Measurements from ENCODE around the gene PIM3. TPM values are rescaled to one million over a fixed set of nuclear protein-coding genes. Genes with fewer than 3 reads are reported as not detected.

PIM3 gene
- total and polyA plus RNA-seq, 4 experiments from 2014 or later: 48.1 to 62.3 (median 54.2) TPM

DNA sequence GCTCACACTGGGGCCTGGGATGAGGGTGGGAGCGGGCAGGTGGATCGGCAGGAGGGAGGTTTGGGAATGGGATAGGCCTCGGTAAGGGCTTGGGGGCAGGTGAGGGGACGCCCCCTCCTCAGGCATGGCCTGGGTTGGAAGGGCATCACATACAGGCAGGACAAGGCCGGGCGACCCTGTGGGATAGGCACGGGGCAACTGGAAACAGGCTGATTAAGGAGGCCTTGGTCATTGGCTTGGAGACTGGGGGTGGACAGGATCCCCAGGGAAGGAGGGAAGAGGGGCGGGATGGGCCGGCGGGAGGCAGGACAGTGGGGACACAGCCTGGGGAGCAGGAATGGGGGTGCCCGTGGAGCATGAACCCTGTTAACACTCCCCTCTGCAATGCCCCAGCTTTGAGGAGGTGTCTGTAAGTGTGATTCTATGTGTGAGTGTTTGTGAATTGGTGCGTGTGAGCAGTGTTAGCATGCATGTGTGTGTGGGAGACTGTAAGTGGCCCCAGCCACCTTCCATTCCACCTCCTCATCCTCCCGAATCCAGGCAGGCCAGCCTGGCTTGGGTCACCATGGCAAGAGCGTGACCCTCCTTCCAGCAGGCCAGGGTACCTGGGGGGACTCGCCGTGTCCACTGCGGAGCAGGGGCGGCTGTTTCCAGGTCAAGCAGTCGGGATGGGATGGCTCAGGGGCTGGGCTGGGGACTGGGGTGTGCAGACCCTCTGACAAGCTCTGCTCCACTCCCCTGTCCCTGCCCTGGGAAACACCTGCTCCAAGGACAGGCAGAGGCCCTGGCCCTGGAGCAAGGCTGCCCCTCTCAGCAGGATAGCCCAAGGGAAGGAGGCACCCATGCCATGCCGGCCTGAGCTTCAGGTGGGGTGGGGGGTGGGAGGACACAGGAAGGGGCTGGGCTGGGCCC lies 3.4 kb upstream of the PIM3 start:
- ChIA-PET CTCF (ENCODE audit: partially characterized antibody) (no interaction called here), POLR2A (ENCODE audit: partially characterized antibody) (interaction anchor here (2.1 to 4.4 kb wide), 2 partner anchors 10 to 20 kb away, joined by 8 to 23 read pairs; no protein-coding TSS in a partner anchor)
- intact Hi-C loops (cut with micrococcal nuclease): no loop called here

DNA sequence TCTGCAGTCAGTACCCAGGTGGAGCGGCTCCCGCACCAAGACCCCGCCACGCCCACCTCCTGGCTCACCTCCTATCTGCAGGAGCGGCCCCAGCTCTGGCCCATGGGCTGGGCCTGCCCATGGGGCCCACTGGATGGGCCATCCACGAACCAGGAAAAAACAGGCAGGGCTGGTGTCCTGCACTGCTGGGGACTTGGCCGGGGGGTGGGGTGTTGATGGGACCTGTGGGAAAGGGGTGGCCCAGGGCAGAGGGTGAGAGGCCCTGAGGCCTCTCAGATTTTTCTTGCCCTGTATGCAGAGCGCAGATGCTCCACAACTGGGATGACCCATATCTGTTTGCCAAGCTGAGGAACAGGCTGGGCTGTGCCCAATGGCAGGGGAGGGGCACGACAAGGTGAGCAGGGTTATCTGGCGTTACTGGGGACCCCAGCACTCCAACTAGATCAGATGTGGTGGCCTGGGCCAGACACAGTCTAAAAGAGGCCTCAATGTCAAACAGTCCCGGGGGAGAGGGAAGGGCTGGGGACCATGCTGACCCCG lies 2.7 kb upstream of the PIM3 start:
- no peaks in the 10 kb centered on the region for H3K9me3 ChIP-seq (ENCODE audit: control insufficient read depth in 1 of 2, low read length in 2 of 2)
- peak overlapping the region in 5 of 7 donors; percentile 14 to 90 (median 50) for H3K27ac Mint-ChIP-seq
- peaks cover 0 to 20% (median 9%) of the 10 kb centered on the region in 4 donors for H3K4me1 Mint-ChIP-seq
- peaks cover 0 to 8% (median 0%) of the 10 kb centered on the region in 8 donors for H3K9me3 Mint-ChIP-seq
- peak overlapping the region in 3 of 8 donors; percentile 1 to 36 (median 31) for H3K4me3 Mint-ChIP-seq
- H3K36me3 Mint-ChIP-seq: peaks cover 0 to 12% of the 10 kb centered on the region in 2 donors
- ChIA-PET POLR2A (ENCODE audit: partially characterized antibody) (interaction anchor here (2.1 to 4.4 kb wide), 2 partner anchors 11 to 21 kb away, joined by 8 to 23 read pairs; no protein-coding TSS in a partner anchor), CTCF (ENCODE audit: partially characterized antibody) (no interaction called here)
- H3K4me1 ChIP-seq (ENCODE audit: insufficient read depth, low read length): peaks cover 16% of the 10 kb centered on the region
- H3K27ac ChIP-seq (ENCODE audit: low read depth, low read length): no peak overlapping the region
- peaks cover 0 to 3% of the 10 kb centered on the region in 2 donors for H3K27me3 Mint-ChIP-seq
- peaks cover 5% of the 10 kb centered on the region for H3K36me3 ChIP-seq (ENCODE audit: insufficient read depth, low read length)
- DNase-seq: peak in 1 of 5 donors; percentile 32
- intact Hi-C loops (cut with micrococcal nuclease): no loop called here
- no peak overlapping the region for H3K4me3 ChIP-seq (ENCODE audit: low read length in 2 of 2)
- H3K27me3 ChIP-seq (ENCODE audit: insufficient read depth, low read length): no peaks in the 10 kb centered on the region

More for the DNA sequence above, 3.4 kb upstream of the PIM3 start:
- peaks cover 0 to 8% (median 0%) of the 10 kb centered on the region in 8 donors for H3K9me3 Mint-ChIP-seq
- H3K36me3 Mint-ChIP-seq: peaks cover 0 to 9% of the 10 kb centered on the region in 2 donors
- peaks cover 0 to 3% of the 10 kb centered on the region in 2 donors for H3K27me3 Mint-ChIP-seq
- no peaks in the 10 kb centered on the region for H3K27me3 ChIP-seq (ENCODE audit: insufficient read depth, low read length)
- peaks cover 0 to 16% (median 7%) of the 10 kb centered on the region in 4 donors for H3K4me1 Mint-ChIP-seq
- peak overlapping the region in 3 of 7 donors; percentile 29 to 72 (median 41) for H3K27ac Mint-ChIP-seq
- H3K27ac ChIP-seq (ENCODE audit: low read depth, low read length): no peak overlapping the region
- peak in 1 of 5 donors; percentile 30 for DNase-seq
- H3K4me1 ChIP-seq (ENCODE audit: insufficient read depth, low read length): peaks cover 10% of the 10 kb centered on the region
- no peak overlapping the region for H3K4me3 ChIP-seq (ENCODE audit: low read length in 2 of 2)
- no peak overlapping the region for H3K4me3 Mint-ChIP-seq
- H3K36me3 ChIP-seq (ENCODE audit: insufficient read depth, low read length): no peaks in the 10 kb centered on the region
- H3K9me3 ChIP-seq (ENCODE audit: control insufficient read depth in 1 of 2, low read length in 2 of 2): no peaks in the 10 kb centered on the region

DNA sequence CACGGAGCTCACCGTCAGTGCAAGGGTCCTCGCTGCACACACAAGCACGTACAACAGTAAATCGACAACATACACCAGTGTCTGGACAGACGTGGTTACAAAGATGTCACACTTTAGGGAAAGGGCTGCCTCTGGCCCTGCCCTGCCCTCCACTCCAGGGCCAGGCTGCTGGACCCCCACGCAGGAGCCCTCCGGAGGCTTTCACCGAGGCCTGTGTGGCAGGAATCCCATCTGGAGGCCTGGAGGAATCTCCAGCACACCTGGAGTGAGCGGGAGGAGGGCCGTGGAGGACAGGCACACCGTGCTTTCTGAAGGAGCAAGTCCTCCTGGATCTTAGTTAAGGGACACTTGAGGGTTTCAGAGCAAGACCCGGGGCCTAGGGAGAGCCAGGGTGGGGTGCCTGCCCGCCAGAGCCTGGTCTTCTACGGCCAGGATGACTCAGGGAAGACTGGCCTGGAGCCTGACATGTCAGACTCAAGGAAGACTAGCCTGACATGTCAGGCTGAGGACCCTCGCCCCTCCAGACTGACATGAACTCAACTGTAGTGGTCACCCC lies 2.1 kb upstream of the PIM3 start:
- no peaks in the 10 kb centered on the region for H3K27me3 ChIP-seq (ENCODE audit: insufficient read depth, low read length)
- Mint-ChIP-seq H3K27ac (peak overlapping the region; percentile 14 to 93 (median 61)), H3K4me3 (peak overlapping the region in 2 of 8 donors; percentile 62 to 82), H3K9me3 (peaks cover 0 to 8% (median 0%) of the 10 kb centered on the region in 8 donors), H3K27me3 (peaks cover 0 to 3% of the 10 kb centered on the region in 2 donors), H3K36me3 (peaks cover under 1 to 15% of the 10 kb centered on the region in 2 donors), H3K4me1 (peaks cover 0 to 26% (median 12%) of the 10 kb centered on the region in 4 donors)
- H3K36me3 ChIP-seq (ENCODE audit: insufficient read depth, low read length): peaks cover 11% of the 10 kb centered on the region
- no peak overlapping the region for H3K4me3 ChIP-seq (ENCODE audit: low read length in 2 of 2)
- ChIA-PET CTCF (ENCODE audit: partially characterized antibody) (interaction anchor here (1.0 kb wide), 1 partner anchor 22 kb away, joined by 3 read pairs; no protein-coding TSS in a partner anchor), POLR2A (ENCODE audit: partially characterized antibody) (interaction anchor here (2.1 to 5.7 kb wide), 4 partner anchors 12 to 26 kb away, joined by 8 to 90 read pairs (median 38); no protein-coding TSS in a partner anchor)
- intact Hi-C loops (cut with micrococcal nuclease): no loop called here
- peaks cover 21% of the 10 kb centered on the region for H3K4me1 ChIP-seq (ENCODE audit: insufficient read depth, low read length)
- no peak for DNase-seq
- H3K9me3 ChIP-seq (ENCODE audit: control insufficient read depth in 1 of 2, low read length in 2 of 2): no peaks in the 10 kb centered on the region
- no peak overlapping the region for H3K27ac ChIP-seq (ENCODE audit: low read depth, low read length)

DNA sequence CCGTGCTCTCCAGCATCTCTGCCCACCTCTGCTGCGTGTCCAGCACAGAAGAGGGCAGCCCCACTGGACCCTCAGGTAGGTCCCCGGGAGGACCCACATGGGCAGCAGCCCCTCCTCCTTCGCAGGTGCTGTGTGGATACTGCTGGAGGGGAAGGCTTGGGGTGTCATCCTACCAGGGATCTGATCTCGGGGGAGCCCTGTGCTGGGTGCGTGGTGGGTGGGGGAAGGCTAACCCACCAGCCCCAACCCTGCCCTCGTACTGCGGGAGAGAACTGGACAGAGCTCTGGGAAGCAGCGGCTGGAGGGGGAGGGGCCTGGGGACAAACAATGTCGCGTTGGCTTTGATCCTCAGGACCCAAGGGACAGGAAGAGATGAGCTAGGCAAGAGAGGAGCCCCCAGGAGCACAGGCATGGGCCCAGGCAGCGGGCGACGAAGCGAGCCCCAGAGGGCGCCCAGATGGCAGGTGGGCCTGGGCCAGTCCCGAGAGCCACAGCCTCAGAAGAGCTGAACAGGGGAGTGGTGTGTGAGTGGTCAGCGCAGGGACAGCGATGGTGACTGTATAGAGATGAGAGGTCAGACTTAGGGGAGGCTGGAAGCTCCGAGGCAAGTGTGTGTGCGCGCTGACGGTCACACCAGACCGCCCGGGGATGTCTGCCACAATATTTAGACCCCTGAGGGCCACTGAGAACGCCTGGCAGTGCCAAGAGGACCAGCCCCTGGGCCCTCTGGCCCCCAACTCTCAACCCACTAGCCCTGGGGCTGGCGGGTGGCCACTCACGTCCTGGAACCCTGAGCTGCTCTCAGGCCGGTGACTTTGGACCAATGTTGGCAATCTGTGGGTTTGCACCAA lies 1.4 kb upstream of the PIM3 start:
- peak overlapping the region in 1 of 2 donors; percentile 66 for H3K4me3 ChIP-seq (ENCODE audit: low read length in 2 of 2)
- CTCF ChIA-PET (ENCODE audit: partially characterized antibody): interaction anchor here (0.8 to 1.0 kb wide), 2 partner anchors 23 to 153 kb away, joined by 3 read pairs; no protein-coding TSS in a partner anchor
- peaks cover 16% of the 10 kb centered on the region for H3K36me3 ChIP-seq (ENCODE audit: insufficient read depth, low read length)
- no peaks in the 10 kb centered on the region for H3K9me3 ChIP-seq (ENCODE audit: control insufficient read depth in 1 of 2, low read length in 2 of 2)
- Mint-ChIP-seq H3K27me3 (peaks cover 0 to 3% of the 10 kb centered on the region in 2 donors), H3K4me1 (peaks cover 4 to 33% (median 17%) of the 10 kb centered on the region in 4 donors), H3K27ac (peak overlapping the region; percentile 61 to 93 (median 88)), H3K4me3 (peak overlapping the region; percentile 68 to 82 (median 77)), H3K36me3 (peaks cover 6 to 23% of the 10 kb centered on the region in 2 donors), H3K9me3 (peaks cover 0 to 8% (median 0%) of the 10 kb centered on the region in 8 donors)
- DNase-seq: peak in 1 of 5 donors; percentile 48
- no peaks in the 10 kb centered on the region for H3K27me3 ChIP-seq (ENCODE audit: insufficient read depth, low read length)
- POLR2A ChIA-PET (ENCODE audit: partially characterized antibody): interaction anchor here (1.0 to 5.7 kb wide), 8 partner anchors 7 to 59 kb away, joined by 3 to 90 read pairs (median 25); no protein-coding TSS in a partner anchor
- intact Hi-C loops (cut with micrococcal nuclease): no loop called here
- peak overlapping the region; percentile 98 for H3K27ac ChIP-seq (ENCODE audit: low read depth, low read length)
- peaks cover 28% of the 10 kb centered on the region for H3K4me1 ChIP-seq (ENCODE audit: insufficient read depth, low read length)

DNA sequence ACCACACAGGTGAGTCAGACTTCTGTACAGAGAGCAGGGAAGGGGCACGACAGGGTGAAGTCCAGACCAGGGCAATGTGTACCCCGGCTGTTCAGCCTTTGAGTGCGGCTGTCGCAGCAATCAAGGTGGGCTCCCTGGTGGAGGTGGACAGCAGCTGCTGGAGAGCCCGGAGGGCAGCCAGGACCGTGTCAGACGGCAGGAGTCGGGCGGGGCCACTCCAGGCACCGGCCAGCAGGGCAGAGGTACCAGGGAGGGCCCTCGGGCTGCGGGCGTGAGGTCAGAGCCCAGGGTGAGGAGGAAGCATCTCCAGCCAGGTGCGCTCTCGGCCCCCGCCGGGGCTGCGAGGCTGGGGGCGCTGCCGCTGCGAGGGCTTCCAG lies 802 bp upstream of the PIM3 start:
- peaks cover 0 to 3% of the 10 kb centered on the region in 2 donors for H3K27me3 Mint-ChIP-seq
- H3K9me3 Mint-ChIP-seq: peaks cover 0 to 8% (median 0%) of the 10 kb centered on the region in 8 donors
- peak in 1 of 5 donors; percentile 67 for DNase-seq
- peaks cover 4 to 39% (median 17%) of the 10 kb centered on the region in 4 donors for H3K4me1 Mint-ChIP-seq
- intact Hi-C loops (cut with micrococcal nuclease): loop anchor here (1.0 to 5.0 kb wide), 2 partner anchors 23 to 122 kb away; no protein-coding TSS in a partner anchor
- H3K9me3 ChIP-seq (ENCODE audit: control insufficient read depth in 1 of 2, low read length in 2 of 2): no peaks in the 10 kb centered on the region
- no peaks in the 10 kb centered on the region for H3K27me3 ChIP-seq (ENCODE audit: insufficient read depth, low read length)
- peak overlapping the region; percentile 68 to 82 (median 77) for H3K4me3 Mint-ChIP-seq
- CTCF ChIA-PET (ENCODE audit: partially characterized antibody): interaction anchor here (0.8 to 2.9 kb wide), 3 partner anchors 23 to 154 kb away, joined by 3 to 8 read pairs (median 3); no protein-coding TSS in a partner anchor
- POLR2A ChIA-PET (ENCODE audit: partially characterized antibody): interaction anchor here (0.7 to 5.7 kb wide), 19 partner anchors 8 to 662 kb away, joined by 3 to 90 read pairs (median 6); no protein-coding TSS in a partner anchor
- H3K36me3 ChIP-seq (ENCODE audit: insufficient read depth, low read length): peaks cover 22% of the 10 kb centered on the region
- peaks cover 31% of the 10 kb centered on the region for H3K4me1 ChIP-seq (ENCODE audit: insufficient read depth, low read length)
- H3K4me3 ChIP-seq (ENCODE audit: low read length in 2 of 2): peak overlapping the region in 1 of 2 donors; percentile 66
- peaks cover 6 to 23% of the 10 kb centered on the region in 2 donors for H3K36me3 Mint-ChIP-seq
- peak overlapping the region; percentile 61 to 93 (median 88) for H3K27ac Mint-ChIP-seq
- peak overlapping the region; percentile 98 for H3K27ac ChIP-seq (ENCODE audit: low read depth, low read length)
